GM18868 (cell line): ENCODE results near the gene TPSAB1.
"Not testable (repeated sequence)": the region's sequence is repeated elsewhere in the genome, so short reads cannot be mapped to it uniquely, and the experiment has no call there.

Experiments
- ATAC-seq: cut with Tn5 transposase; IDR thresholded peaks from one replicate; pipeline ENCODE4 v1.9.1; 2021; ENCODE audit warnings: mild to moderate bottlenecking, moderate library complexity; ENCODE audit not compliant: unreplicated experiment

TPSAB1 gene

DNA sequence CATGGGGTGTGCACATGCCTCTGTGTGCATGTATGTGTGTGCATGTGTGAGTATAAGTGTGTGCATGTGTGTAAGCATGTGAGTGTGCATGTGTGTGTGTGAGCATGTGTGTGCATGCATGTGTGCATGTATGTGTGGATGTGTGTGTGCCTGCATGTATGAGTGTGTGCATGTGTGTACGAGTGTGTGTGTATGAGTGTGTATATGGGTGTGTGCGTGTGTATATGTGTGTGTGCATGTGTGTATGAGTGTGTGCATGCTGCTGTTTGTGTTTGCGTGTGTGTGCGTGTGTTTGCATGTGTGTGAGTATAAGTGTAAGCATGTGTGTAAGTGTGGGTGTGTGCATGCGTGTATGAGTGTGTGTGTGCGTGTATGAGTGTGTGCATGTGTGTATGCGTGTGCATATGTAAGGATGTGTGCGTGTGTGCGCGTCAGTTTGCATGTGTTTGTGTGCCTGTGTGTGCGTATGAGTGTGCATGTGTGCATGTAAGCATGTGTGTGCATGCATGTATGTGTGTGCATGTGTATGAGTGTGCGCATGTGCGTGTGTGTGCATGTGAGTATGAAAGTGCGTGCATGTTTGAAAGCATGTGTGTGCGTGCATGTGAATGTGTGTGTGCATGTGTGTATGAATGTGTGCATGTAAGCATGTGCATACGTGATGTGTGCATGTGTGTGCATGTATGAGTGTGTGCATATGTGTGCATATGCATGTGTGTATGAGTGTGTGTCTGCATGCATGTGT, 24.0 kb downstream of the TPSAB1 start:
- no peak for ATAC-seq

DNA sequence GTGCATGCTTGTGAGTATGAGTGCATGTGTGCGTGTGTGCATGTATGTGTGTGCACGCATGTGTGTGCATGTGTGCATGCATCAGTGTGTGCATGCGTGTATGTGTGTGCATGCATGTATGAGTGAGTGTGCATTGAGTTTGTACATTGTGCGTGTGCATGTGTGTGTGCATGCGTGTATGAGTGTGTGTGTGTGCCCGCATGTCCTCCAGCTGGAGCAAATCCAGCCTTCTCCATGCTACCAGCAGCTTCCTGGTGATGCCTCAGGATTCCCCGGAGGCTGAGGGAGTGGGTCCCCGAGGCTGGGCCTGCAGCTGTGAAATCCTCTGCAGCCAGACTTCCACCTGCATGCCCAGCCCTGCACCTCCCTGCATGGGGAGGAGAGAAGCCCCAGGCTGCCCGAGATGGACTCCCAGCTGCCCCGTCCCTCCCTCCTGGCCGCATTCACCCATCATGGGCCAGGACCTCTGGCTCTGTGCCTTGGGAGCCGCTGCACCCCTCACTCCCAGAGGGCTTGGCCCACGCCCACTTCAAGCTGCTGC, 24.7 kb downstream of the TPSAB1 start:
- no peak for ATAC-seq

- no peak for ATAC-seq
These were observed 25.3 kb downstream of the TPSAB1 start for GRCh38 chr16:1265826-1266225.

- ATAC-seq, result not testable (repeated sequence)
These were observed 28.9 kb downstream of the TPSAB1 start for GRCh38 chr16:1269418-1269817.

GRCh38 chr16:1271380-1271723, 30.8 kb downstream of the TPSAB1 start:
- no peak for ATAC-seq

DNA sequence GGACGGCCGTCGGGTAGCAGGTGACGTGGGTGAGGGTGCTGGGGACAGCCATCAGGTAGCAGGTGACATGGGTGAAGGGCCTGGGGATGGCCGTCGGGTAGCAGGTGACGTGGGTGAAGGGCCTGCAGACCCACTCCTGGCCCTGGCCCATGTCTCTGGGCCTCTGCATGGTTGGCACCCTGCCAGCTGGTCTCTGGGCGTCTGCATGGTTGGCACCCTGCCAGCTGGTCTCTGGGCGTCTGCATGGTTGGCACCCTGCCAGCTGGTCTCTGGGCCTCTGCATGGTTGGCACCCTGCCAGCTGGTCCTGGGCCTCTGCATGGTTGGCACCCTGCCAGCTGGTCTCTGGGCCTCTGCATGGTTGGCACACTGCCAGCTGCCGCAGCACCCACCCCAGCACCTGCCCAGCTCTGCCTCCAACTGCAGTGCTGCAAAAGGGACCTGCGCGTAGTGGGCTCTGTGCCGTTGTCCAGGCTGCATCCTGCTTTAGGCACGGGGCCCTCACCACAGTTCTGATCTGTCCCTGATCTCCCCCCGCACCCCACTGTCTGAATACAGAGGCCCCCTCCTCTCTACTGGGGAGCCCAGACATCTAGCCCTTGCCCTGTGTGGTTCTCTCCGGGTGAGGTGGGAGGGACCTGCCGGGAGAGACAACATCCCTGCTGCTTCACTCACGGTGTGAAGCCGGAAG, 31.4 kb downstream of the TPSAB1 start:
- ATAC-seq, result not testable (repeated sequence)

GRCh38 chr16:1272453-1273198, 32.1 kb downstream of the TPSAB1 start:
- no peak for ATAC-seq

DNA sequence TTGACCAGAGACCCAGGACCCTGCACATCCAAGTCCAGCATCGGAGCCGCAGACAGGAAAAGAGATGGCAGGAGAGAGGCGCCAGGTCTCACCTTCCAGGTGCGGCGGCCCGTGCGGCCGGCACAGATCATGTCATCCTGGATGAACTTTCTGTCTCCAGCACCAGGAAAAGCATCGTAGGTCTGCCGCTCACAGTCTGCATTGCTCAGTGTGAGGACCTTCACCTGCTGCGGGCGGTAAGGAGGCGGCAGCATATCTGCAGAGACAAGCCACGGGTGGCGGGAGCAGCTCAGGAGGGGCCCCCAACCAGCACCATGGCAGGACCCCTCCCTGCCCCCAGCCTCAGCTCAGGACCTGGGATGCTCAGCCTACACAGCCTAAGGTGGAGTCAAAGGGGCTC, 33.3 kb downstream of the TPSAB1 start:
- ATAC-seq, result no peak

GRCh38 chr16:1274767-1275166, 34.3 kb downstream of the TPSAB1 start:
- ATAC-seq, result no peak

- no peak for ATAC-seq
These were observed 35.5 kb downstream of the TPSAB1 start for GRCh38 chr16:1275791-1276579.

- ATAC-seq, result no peak
These were observed 36.0 kb downstream of the TPSAB1 start for GRCh38 chr16:1276580-1276878.

GRCh38 chr16:1277151-1277598, 36.7 kb downstream of the TPSAB1 start:
- ATAC-seq, result no peak

GRCh38 chr16:1277617-1278282, 37.2 kb downstream of the TPSAB1 start:
- ATAC-seq, result no peak

DNA sequence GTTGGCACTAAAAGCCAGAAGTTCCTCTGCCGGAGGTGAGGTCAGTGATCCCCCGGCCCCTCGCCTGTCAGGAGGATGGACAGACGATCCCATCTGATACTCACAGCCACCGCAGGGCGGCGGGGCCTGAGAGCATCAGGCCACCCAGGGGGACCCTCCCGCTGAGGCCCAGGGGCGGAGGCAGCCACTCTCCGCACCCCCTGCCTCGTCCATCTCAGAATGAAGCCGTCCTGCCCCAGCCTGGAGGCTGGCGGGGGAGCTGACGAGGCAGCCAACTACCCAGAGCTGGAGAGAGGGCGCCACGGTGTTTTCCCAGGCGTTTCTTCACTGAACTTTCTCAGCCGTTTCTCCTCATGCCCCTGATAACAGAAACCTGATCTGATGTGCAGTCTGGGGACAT, 38.0 kb downstream of the TPSAB1 start:
- no peak for ATAC-seq

GRCh38 chr16:1279081-1279944, 38.8 kb downstream of the TPSAB1 start:
- no peak for ATAC-seq

- ATAC-seq, result no peak
These were observed 39.6 kb downstream of the TPSAB1 start for GRCh38 chr16:1279945-1280589.

- no peak for ATAC-seq
These were observed 40.3 kb downstream of the TPSAB1 start for GRCh38 chr16:1280783-1281182.

DNA sequence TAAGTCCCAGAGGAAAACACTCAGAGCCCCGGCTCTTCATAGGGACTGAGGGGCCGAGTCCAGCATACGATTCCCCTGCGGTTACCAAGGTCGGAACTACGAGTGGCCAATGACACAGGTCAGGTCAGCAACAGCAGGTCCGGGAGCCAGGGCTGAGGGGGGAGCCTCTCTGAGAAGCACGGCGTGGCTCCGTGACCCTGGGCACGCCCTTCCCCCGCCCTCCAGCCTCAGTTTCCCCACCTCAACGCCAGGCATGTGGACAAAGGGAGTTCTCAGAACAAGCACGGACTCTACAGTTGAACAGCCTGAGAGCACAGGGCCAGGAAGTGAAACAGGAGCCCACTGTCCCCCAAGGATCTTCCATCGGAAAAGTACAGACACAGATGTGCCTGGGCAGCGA, 41.0 kb downstream of the TPSAB1 start:
- ATAC-seq, result no peak
